Retinal pigment epithelial cell (primary cell): ENCODE data around the gene GJC2.
"Not testable (repeated sequence)": the region's sequence is repeated elsewhere in the genome, so short reads cannot be mapped to it uniquely, and the experiment has no call there.

Experiments
- DNase-seq: peaks from one replicate; pipeline ENCODE4 v3.0.0-alpha.2; 2010; ENCODE audit warnings: low read depth
- H3K4me3 ChIP-seq: 2 replicates; pipeline ENCODE4 v1.5.1; 2011; ENCODE audit warnings: mild to moderate bottlenecking, low read length, control low read depth, moderate library complexity
- CTCF ChIP-seq: conservative IDR thresholded peaks from 2 replicates; pipeline ENCODE4 v1.5.1; 2011; ENCODE audit warnings: low read depth, low read length, control low read depth, inconsistent platforms

Gene GJC2

DNA sequence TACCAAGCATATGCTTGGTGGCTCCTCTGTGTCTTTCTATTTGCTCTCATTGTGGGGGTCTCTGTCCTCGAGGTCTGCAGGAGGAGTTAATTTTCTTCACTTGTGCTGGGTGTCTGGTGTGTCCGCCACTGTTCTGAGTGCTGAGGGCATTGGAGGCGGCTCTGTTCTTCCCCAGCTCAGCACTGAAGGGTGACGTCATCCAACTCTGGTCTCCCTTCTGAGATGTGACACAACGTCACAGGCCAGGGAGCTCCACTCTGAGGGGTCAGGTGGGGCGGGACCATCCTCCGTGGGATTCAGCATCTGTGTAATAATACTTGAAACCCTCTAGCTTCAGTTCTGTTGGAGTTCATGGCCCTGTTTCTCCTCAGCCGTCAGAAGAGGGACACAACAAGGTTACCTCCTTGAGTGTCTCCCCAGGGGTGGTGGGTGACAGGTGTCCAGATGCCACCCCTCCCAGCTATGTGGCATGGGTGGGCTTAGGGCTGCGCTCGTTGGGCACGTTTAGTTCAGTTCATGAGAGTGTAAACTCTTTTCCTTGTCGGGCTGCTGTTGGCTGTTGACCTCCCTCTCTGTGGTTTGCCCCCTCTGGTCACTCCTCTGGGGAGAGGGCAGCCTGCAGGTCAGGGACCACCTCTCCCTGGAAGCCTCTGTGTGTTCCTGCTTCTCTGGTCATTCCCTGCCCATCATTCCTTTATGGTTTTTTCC, 19.0 kb downstream of the GJC2 start:
- no peak for DNase-seq
- no peak overlapping the region for H3K4me3 ChIP-seq
- no peak for TF ChIP-seq CTCF

DNA sequence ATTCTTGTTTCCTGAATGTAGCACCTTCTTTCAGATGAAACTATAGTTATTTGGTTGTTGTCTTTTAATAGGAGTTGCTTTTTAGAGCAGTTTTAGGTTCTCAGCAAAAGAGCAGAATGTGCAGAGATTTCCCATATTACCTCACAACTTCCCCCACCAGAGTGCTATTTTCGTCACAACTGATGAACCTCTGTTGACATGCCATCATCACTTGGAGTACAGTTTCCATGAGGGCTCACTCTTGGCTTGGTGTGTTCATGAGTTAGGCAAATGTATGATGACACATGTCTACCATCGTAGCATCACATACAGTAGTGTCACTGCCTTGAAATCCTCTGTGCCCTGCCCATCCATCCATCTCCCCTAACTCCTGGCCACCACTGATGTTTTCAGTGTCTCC, 19.6 kb downstream of the GJC2 start:
- no peak for TF ChIP-seq CTCF
- DNase-seq: no peak
- no peak overlapping the region for H3K4me3 ChIP-seq

- no peak for DNase-seq
- TF ChIP-seq CTCF: no peak
- H3K4me3 ChIP-seq: no peak overlapping the region
Measured at GRCh38 chr1:228170666-228171065, 20.9 kb downstream of the GJC2 start.

DNA sequence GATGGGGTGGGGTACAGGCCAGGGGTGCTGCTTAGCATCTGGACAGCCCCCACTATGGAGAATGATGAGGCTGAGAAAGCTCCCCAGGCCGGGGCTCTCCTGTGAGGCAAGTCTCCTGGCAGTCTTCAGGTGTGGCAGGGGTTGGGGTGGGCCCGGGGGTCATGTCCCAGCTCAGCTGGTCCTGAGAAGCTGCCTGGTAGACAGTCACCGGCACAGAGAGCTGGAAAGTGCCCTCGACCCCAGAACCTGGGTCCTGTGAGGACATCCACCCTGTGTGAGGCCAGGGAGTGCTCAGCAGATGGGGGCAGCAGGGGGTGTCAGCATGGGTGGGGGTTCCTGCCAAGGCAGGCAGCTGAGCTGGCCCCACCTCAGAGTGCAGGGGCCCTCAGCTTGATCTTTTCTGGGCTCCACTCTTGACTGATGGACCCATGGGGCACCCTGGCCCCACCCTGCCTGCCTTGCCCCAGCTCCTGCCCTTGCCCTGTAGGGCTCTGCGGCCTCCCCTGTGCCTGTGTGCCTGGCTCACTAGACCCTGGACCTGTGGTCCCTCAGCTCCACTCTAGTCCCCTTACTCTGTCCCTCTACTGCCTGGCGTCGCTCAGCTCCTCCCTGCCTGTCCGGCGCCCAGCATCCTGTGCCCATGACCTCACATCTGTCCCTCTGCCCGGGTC, 21.6 kb downstream of the GJC2 start:
- TF ChIP-seq CTCF: no peak
- H3K4me3 ChIP-seq: no peak overlapping the region
- no peak for DNase-seq

DNA sequence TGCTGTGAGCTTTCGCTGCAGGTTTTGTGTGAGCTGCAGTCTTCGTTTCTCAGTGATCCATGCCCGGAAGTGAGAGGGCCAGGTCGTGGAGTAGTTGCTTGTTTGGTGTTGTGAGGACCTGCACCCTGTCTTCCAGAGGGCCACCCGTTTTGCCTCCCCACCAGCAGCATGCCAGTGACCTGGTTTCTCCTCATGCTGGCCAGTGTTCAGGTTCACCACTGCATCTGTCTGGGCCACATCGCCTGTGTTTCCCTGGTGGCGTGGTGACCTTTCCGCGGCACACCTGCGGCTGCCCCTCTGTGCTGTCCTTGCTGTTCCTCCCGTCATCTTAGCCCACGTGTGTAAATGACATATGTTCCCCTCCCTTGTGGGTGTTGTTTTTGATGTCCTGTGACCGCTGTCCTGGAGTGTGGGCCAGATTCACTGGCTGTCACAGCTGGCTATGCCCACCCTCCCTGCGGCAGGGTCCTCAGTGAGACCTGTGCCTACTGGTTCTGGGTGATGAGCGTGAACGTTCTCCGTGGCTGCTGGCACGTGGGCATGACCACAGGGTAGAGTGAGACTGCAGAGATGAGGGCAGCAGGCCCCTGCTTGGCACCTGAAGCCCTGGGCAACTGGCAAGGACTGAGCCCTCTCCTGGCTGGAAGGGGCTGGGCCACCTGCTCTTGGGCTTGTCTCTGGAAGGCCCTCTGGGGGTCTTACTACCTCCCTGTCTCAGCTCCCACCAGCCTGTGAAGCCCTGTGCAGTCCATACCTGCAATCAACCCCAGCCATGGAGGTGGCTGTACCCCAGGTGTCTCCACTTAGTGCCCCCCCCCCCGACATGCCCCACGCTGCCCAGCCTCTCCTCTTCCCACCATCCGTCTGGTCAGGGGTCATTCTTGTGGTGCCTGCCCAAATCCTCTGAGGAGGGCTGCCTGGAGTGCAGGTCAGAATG, 23.1 kb downstream of the GJC2 start:
- no peak for DNase-seq
- no peak overlapping the region for H3K4me3 ChIP-seq
- TF ChIP-seq CTCF: no peak

DNA sequence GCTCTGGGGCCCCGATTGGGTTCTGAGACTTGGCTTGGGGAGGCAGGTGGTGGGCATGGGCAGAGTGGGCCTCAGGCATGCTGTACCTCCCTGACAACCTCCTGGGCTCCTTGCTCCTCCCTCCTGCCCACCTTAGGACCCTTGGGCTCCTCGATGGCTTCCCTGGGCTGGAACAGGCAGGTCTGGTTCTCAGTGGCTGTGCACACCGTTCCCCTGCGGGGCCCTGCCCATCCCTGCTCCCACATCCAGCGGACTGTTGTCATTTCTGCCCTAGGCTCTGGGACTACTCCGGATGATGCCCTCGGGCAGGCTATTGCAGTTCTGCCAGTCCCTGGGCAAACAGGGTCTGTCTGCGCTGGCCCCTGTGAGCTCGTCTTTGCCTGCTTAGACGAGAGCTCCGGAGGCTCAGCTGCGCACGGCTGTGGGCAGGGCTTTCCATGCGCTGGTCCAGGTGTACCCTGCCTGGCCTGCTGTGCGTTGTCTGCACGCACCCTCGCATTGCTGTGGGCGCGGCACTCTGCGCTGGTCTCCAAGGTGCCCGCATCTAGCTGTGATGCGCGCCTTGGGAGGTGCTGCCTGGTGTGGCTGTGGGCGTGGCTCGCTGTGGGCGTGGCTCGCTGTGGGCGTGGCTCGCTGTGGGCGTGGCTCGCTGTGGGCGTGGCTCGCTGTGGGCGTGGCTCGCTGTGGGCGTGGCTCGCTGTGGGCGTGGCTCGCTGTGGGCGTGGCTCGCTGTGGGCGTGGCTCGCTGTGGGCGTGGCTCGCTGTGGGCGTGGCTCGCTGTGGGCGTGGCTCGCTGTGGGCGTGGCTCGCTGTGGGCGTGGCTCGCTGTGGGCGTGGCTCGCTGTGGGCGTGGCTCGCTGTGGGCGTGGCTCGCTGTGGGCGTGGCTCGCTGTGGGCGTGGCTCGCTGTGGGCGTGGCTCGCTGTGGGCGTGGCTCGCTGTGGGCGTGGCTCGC, 24.1 kb downstream of the GJC2 start:
- not testable (repeated sequence) for H3K4me3 ChIP-seq, DNase-seq
